Fibroblast of skin of abdomen (primary cell): ENCODE measurements around the gene LPIN2.
A peak's percentile ranks its signal among the peaks of the same experiment; 100 is the strongest.

ENCODE experiments used
- DNase-seq: peaks from one replicate; pipeline ENCODE4 v3.0.0-alpha.2; 2013

LPIN2 gene

DNA sequence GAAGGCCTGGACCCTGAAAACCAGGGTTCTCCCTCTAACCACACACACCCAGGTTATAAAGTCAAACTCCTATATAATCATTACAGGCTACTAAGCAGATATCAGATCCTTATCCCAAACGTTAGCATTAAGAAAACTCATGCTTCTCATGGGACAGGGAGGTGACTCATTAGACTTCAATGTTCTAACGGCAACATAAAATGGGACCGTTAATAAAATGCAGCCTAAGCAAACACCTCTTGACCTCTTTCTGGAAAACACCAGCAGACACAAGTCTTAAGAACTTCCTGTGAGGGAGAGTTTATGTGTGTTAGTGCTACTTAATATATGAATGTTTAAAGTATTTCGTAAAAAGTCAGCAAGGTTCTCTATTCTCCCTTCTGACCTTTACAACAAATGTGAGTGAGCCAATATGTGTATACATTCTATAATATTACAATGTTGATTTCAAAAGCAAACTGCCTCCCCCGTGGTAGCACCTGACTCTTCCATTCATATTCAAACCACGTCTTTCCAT lies 31.7 kb downstream of the LPIN2 start:
- peak; percentile 83 for DNase-seq

DNA sequence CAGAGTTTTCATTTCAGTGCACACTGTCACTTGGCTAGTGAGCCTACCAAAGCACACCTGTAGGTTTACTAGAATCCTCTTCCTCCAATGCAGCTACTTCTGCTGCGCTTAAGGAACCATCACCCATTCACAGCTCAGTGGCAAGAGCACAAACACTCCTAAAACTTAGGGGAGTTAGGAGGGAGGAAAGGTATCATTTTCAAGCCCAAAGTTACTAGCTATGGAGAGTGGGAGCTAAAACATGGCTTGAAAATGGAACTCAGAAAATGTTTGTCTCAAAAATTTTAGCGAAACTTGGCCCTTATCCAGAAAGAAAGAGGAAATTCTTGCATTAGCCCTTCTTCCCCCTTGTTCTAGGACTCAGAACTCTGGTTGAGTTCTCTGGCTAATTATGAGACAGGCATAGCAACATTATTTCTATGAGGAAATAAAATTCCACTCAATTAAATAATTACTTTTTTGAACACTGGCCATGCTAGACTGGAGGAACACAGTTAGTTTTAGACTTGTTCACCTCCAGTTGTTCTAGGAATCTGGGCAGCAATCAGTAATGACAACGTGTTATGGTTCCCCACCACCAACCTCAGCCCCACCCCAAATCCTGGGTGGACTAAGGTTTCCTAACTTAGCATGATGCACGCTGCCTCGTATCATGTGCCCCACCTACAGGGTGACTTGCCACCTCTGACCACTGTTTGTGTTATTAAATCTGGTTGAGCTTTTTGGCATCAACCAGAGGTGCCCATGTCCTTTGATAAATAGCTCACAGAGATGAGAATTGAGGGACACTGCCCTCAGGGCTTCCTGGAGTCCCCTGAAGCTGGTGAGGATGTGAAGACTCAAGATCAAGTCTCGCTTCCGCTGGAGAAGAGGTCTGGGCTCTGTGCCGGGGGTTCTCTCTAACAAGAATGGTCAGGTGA lies 32.8 kb downstream of the LPIN2 start:
- DNase-seq: no peak

- peak; percentile 84 for DNase-seq
Measured at GRCh38 chr18:2979129-2979528, 33.8 kb downstream of the LPIN2 start.

GRCh38 chr18:2978661-2979106 lies 34.3 kb downstream of the LPIN2 start:
- DNase-seq: peak; percentile 74

DNA sequence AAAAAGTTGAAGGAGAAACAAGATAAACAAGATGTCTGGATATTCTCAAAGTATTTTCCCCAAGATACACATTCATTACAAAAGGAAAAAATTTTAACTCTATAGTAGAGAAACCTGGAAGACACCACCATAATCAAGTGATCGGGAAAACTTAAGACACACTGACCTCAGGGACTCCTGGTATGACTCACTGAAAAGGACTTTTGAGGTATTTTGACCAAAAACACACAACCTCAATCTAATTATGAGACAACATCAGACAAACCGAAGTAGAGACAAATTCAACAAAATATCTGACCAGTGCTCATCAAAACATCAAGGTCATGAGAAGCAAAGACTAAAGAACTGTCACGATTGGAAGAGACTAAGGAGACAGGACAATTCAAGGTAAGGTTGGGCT lies 34.7 kb downstream of the LPIN2 start:
- no peak for DNase-seq

GRCh38 chr18:2976218-2977132 lies 36.5 kb downstream of the LPIN2 start:
- DNase-seq: no peak

GRCh38 chr18:2974731-2975130 lies 38.2 kb downstream of the LPIN2 start:
- DNase-seq: no peak

GRCh38 chr18:2971741-2972552 lies 41.0 kb downstream of the LPIN2 start:
- no peak for DNase-seq

DNA sequence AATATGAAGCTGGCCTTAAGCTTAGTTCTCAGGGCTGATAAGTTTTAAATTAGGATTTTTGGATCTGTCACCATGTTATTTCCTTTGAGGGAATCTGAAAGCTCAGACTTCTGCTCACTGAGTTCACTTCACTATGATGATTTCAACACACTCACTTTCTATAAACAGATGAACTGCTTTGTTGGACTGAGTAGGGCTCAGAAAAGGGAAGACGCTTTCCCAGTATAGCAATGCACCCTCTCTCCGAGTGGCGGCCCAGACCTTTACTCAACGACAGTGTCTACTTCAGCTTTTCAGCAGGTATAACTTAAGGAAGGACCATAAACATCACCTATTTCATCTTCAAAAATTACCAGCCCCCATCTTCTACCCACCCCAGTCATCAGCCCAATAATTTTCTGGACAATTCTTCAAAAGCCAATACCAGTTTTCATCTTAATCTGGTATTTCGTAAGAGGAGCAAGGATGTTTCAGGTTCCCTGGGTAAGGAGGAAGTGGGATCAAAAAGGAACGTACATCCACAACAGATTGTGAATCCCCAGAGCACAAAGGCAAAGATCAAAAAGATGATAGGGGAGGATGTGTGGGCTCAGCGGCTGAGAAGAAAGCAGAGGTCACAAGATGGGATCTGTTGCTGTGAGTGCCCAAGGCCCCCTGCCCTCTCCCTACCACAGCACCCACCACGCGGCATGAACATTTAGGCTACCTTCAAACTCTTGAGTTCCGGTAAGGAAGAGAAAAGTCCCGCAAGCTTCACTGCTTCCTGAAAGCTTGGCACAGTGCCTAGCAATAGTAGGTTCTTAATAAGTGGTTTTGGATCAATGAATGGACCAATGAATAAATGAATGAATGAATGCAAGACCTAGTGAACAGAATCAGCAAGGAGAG lies 41.9 kb downstream of the LPIN2 start:
- no peak for DNase-seq

- no peak for DNase-seq
Measured at GRCh38 chr18:2970344-2970743, 42.6 kb downstream of the LPIN2 start.

DNA sequence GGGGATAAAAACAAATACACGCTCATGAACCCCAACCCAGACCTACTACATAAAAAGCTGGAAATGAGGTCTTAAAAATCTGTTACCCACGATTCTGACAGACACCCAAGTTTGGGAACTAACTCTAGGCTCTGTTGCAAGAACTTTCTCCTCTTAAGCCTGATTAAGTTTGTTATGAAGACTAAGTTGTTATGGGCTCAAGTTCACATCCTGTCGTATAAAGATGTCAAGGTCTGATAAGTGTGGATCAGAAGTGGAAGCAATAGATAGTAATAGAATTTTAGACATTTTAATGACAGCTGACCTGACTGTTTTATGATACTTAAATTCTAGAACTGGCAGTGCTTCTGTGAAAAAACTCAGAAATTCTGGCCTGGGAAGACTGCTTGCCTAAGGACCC lies 43.2 kb downstream of the LPIN2 start:
- no peak for DNase-seq

DNA sequence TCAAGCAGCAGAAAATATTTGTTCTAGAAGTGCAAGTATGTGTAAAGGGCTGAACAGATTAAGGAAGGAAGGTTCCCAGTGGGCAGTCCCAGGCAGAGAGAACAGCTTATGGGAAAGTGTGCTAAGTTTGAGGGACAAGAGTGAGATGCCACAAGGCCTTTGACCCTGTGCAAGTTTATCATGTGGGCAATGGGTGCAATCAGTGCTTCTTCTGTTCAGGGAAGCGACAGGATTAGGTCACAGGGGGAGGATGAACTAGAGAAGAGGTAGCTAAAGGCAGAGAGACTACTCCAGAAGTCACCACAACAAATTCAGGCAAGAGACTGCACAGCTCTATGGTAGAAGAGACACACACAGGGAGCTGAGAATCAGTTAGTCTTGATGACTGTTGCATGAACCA lies 44.3 kb downstream of the LPIN2 start:
- no peak for DNase-seq

DNA sequence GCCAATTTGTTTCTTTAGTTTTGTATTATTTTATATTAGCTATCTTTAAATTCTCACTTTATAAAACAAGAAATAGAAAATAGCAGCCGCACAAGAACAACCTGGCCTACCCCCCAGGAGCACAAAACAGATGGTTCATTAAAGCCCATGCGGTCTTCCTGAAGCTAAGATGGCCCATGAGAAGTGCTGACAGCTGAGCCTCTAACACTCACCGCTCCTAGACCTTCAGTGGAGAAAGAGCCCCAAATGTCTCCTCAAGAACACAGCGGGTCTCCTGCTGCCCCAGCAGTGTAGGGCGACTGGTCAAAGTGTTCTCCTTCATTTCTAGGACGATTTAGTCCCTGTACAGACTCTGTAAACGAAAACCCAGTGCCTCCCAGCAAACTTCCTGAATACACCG lies 45.1 kb downstream of the LPIN2 start:
- no peak for DNase-seq

DNA sequence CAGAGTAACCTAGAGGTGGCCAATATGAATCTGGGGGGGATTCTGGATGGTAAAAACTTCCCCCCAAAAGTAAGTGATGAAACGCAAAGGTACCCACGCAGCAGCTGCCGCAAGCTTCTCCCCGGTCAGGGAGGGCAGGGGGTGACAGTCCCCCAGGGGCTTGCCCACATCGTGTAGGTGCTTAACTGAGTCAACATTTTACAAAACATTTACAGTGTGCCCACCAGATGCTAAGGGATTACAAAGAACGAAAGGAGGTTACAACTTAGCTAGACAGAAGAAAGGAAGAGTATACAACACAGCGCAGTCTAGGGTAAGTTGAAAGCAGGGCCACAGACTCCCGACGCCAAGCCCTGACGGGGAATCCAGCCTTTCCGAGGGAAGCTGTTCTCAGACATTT lies 45.6 kb downstream of the LPIN2 start:
- no peak for DNase-seq

- no peak for DNase-seq
Measured at GRCh38 chr18:2966560-2966959, 46.4 kb downstream of the LPIN2 start.

- no peak for DNase-seq
Measured at GRCh38 chr18:2965797-2966196, 47.1 kb downstream of the LPIN2 start.

- DNase-seq: peak; percentile 52
Measured at GRCh38 chr18:2964361-2965010, 48.5 kb downstream of the LPIN2 start.
